NT2/D1 (cell line): ENCODE measurements around the gene GSE1.

Experiments used
- YY1 ChIP-seq: IDR thresholded peaks from 2 replicates; pipeline ENCODE4 v1.6.1; 2011; ENCODE audit not compliant: insufficient read length, insufficient read depth
- ZNF274 ChIP-seq: IDR thresholded peaks from 2 replicates; pipeline ENCODE4 v1.6.1; 2011; ENCODE audit warnings: mild to moderate bottlenecking, low read depth, low read length

- no peak for TF ChIP-seq ZNF274
- TF ChIP-seq YY1, result no peak
These were observed 1.5 kb upstream of the GSE1 start for GRCh38 chr16:85611444-85612190.
